SK-N-SH treated with all-trans-retinoic acid at 6 μM for 48 hours (cell line): ENCODE measurements around the gene STAC2.

Experiments
- ATAC-seq: fragments of 200-7000 bp; cut with Tn5 transposase; 3 replicates; pipeline ENCODE4 v1.9.1; 2020; ENCODE audit warnings: mild to moderate bottlenecking, moderate library complexity
- ARNTL ChIP-seq: fragments of 450-650 bp; formaldehyde crosslinking; IDR thresholded peaks from 2 replicates; pipeline ENCODE4 v1.5.0; 2020; ENCODE audit warnings: low read depth, mild to moderate bottlenecking, moderate library complexity, borderline replicate concordance
- CSDC2 ChIP-seq: fragments of 250-450 bp; sonication (Bioruptor Pico); IDR thresholded peaks from 2 replicates; pipeline ENCODE4 v1.5.0; 2020; ENCODE audit warnings: mild to moderate bottlenecking, moderate library complexity
- GLIS3 ChIP-seq: fragments of 250-450 bp; sonication (Bioruptor Pico); IDR thresholded peaks from 2 replicates; pipeline ENCODE4 v1.5.0; 2020; ENCODE audit warnings: mild to moderate bottlenecking, moderate library complexity
- ISL1 ChIP-seq: fragments of 250-450 bp; sonication (Bioruptor Pico); IDR thresholded peaks from 2 replicates; pipeline ENCODE4 v2.1.2; 2022; ENCODE audit warnings: mild to moderate bottlenecking, moderate library complexity
- OSR1 ChIP-seq: fragments of 250-450 bp; sonication (Bioruptor Pico); IDR thresholded peaks from 2 replicates; pipeline ENCODE4 v1.8.0; 2022; ENCODE audit warnings: moderate library complexity, mild to moderate bottlenecking, inconsistent platforms
- ZC3H10 ChIP-seq: fragments of 250-450 bp; sonication (Bioruptor Pico); IDR thresholded peaks from 2 replicates; pipeline ENCODE4 v1.5.1; 2021; ENCODE audit warnings: mild to moderate bottlenecking, moderate library complexity
- ZFP3 ChIP-seq: fragments of 250-450 bp; sonication (Bioruptor Pico); IDR thresholded peaks from 2 replicates; pipeline ENCODE4 v1.5.0; 2020; ENCODE audit warnings: mild to moderate bottlenecking, moderate library complexity
- ZFP30 ChIP-seq: fragments of 450-650 bp; formaldehyde crosslinking; IDR thresholded peaks from 2 replicates; pipeline ENCODE4 v1.5.0; 2022; ENCODE audit warnings: mild to moderate bottlenecking, moderate library complexity
- TF ChIP-seq, protein P1 (sequence below): fragments of 250-450 bp; sonication (Bioruptor Pico); IDR thresholded peaks from 2 replicates; pipeline ENCODE4 v1.8.0; 2021; ENCODE audit warnings: low read depth, mild to moderate bottlenecking, moderate library complexity, borderline replicate concordance
- TF ChIP-seq, protein P2 (sequence below): fragments of 250-450 bp; sonication (Bioruptor Pico); IDR thresholded peaks from 2 replicates; pipeline ENCODE4 v1.5.1; 2020; ENCODE audit warnings: low read depth, mild to moderate bottlenecking, moderate library complexity
- TF ChIP-seq, protein P3 (sequence below): fragments of 250-450 bp; sonication (Bioruptor Pico); IDR thresholded peaks from 2 replicates; pipeline ENCODE4 v1.5.1; 2021; ENCODE audit warnings: mild to moderate bottlenecking, moderate library complexity
- TF ChIP-seq, protein P4 (sequence below): fragments of 250-450 bp; sonication (Bioruptor Pico); IDR thresholded peaks from 2 replicates; pipeline ENCODE4 v1.8.0; 2020; ENCODE audit warnings: mild to moderate bottlenecking, moderate library complexity, borderline replicate concordance

The STAC2 gene

DNA sequence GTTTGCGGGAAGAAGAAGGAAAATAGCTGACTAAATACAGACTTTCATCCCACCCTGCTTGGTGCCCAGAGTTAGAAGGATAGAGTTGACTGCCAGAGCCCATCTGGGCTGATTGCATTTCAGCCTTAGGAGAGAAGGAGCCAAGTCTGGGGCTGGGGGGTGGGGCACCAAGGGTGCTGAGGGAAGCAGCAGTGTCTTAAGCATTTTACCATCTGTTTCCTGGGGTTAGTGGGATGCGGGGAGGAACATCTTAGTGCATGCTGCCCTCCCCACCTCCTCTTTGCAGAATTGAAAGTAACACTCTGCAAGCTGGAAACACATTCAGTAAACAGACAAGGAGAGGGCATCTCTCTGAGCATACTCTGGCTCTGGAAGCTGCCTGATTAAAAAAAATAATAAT, 58.3 kb downstream of the STAC2 start:
- no peak for ATAC-seq
- TF ChIP-seq ZFP3 (CRISPR knock-in tag) (no peak), ARNTL (no peak)
- TF ChIP-seq, protein P1, sequence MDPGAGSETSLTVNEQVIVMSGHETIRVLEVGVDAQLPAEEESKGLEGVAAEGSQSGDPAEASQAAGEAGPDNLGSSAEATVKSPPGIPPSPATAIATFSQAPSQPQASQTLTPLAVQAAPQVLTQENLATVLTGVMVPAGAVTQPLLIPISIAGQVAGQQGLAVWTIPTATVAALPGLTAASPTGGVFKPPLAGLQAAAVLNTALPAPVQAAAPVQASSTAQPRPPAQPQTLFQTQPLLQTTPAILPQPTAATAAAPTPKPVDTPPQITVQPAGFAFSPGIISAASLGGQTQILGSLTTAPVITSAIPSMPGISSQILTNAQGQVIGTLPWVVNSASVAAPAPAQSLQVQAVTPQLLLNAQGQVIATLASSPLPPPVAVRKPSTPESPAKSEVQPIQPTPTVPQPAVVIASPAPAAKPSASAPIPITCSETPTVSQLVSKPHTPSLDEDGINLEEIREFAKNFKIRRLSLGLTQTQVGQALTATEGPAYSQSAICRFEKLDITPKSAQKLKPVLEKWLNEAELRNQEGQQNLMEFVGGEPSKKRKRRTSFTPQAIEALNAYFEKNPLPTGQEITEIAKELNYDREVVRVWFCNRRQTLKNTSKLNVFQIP (CRISPR knock-in tag), result no peak

DNA sequence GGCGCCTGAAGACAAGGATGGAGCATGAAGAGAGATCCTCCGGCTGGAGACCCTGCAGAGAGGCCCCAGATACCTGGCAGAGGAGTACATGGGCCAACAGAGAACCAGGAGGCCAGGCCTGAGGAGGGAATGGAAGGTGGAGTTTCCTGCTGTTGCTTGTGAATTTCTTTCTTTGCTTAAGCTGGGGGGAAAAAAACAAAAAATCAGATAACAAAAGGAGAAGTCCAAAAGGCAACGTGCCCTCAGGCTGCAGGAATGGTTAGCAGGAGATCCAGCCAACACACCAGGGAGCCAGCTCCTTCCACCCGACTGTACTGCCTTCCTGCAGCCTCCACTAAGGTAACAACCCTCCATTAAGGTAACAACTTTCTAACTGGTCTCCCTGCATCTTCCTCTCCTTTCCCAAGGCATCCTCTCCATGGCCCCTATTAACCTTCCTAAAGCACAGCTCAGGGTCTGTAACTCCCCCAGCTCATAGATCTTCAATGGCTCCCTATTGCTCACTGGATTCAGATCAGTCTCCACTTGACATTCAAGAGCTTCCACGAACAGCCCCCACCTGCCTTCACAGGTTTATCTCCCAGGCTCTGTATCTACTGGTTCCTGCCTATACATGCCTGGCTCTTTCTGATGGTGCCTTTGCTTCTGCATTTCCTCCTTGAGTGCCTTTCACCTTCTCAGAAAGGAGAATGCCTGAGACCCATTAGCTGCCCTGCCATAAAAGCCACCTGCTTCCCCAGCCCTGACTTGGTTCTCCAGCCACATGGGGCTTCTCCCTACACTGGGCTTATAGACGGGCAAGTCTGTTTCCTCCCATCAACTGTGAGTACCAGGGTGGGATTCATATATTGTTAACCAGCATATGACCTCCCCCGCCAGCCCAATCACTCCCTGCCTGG, 59.1 kb downstream of the STAC2 start:
- TF ChIP-seq CSDC2 (CRISPR knock-in tag) (no peak), ZC3H10 (CRISPR knock-in tag) (no peak), GLIS3 (CRISPR knock-in tag) (no peak), OSR1 (CRISPR knock-in tag) (no peak), ZFP30 (CRISPR knock-in tag) (no peak)
- TF ChIP-seq, protein P2, sequence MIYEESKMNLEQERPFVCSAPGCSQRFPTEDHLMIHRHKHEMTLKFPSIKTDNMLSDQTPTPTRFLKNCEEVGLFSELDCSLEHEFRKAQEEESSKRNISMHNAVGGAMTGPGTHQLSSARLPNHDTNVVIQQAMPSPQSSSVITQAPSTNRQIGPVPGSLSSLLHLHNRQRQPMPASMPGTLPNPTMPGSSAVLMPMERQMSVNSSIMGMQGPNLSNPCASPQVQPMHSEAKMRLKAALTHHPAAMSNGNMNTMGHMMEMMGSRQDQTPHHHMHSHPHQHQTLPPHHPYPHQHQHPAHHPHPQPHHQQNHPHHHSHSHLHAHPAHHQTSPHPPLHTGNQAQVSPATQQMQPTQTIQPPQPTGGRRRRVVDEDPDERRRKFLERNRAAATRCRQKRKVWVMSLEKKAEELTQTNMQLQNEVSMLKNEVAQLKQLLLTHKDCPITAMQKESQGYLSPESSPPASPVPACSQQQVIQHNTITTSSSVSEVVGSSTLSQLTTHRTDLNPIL (CRISPR knock-in tag), result no peak
- TF ChIP-seq, protein P3, sequence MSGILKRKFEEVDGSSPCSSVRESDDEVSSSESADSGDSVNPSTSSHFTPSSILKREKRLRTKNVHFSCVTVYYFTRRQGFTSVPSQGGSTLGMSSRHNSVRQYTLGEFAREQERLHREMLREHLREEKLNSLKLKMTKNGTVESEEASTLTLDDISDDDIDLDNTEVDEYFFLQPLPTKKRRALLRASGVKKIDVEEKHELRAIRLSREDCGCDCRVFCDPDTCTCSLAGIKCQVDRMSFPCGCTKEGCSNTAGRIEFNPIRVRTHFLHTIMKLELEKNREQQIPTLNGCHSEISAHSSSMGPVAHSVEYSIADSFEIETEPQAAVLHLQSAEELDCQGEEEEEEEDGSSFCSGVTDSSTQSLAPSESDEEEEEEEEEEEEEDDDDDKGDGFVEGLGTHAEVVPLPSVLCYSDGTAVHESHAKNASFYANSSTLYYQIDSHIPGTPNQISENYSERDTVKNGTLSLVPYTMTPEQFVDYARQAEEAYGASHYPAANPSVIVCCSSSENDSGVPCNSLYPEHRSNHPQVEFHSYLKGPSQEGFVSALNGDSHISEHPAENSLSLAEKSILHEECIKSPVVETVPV (CRISPR knock-in tag), result no peak
- TF ChIP-seq, protein P1 (CRISPR knock-in tag), result no peak

DNA sequence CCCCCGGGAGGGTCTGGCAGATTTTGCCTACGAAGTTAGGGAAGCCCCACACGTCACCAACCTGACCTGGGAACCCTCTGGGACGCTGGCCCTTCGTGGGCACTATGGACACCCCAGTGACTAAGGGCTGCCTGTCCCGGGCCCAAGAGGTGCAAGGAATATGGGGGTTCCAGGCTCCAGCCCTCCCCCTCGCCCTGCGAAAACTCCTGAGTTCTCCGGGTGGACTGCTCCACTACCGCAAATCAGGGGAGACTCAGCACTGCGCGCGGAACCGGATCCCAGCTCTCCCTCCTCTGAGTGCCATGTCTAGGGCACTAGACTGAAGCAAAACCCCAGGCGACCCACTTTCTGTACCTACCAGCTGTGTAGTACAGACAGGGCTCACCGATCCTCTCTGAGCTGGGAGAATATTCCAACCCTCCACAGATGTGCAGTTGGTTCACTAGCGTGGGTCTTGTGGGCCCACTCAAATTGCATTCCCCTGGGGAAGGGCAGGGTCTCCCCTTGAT, 59.9 kb downstream of the STAC2 start, which contains the start of gene ARL5C:
Gene ARL5C (minus strand): TSS at position 321 of the 509 bp plus-strand sequence. CDS start 401 bp downstream, outside the sequence.
- TF ChIP-seq ISL1 (CRISPR knock-in tag) (no peak), ZFP3 (CRISPR knock-in tag) (no peak), ZC3H10 (CRISPR knock-in tag) (no peak)
- TF ChIP-seq, protein P2 (CRISPR knock-in tag), result no peak
- TF ChIP-seq, protein P4, sequence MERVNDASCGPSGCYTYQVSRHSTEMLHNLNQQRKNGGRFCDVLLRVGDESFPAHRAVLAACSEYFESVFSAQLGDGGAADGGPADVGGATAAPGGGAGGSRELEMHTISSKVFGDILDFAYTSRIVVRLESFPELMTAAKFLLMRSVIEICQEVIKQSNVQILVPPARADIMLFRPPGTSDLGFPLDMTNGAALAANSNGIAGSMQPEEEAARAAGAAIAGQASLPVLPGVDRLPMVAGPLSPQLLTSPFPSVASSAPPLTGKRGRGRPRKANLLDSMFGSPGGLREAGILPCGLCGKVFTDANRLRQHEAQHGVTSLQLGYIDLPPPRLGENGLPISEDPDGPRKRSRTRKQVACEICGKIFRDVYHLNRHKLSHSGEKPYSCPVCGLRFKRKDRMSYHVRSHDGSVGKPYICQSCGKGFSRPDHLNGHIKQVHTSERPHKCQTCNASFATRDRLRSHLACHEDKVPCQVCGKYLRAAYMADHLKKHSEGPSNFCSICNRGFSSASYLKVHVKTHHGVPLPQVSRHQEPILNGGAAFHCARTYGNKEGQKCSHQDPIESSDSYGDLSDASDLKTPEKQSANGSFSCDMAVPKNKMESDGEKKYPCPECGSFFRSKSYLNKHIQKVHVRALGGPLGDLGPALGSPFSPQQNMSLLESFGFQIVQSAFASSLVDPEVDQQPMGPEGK (CRISPR knock-in tag), result no peak
- TF ChIP-seq, protein P3 (CRISPR knock-in tag), result no peak
- ATAC-seq, result no peak

More for the DNA sequence above, 59.1 kb downstream of the STAC2 start:
- no peak for ATAC-seq
